ENCODE results near the gene FRMD3.

The FRMD3 gene

DNA sequence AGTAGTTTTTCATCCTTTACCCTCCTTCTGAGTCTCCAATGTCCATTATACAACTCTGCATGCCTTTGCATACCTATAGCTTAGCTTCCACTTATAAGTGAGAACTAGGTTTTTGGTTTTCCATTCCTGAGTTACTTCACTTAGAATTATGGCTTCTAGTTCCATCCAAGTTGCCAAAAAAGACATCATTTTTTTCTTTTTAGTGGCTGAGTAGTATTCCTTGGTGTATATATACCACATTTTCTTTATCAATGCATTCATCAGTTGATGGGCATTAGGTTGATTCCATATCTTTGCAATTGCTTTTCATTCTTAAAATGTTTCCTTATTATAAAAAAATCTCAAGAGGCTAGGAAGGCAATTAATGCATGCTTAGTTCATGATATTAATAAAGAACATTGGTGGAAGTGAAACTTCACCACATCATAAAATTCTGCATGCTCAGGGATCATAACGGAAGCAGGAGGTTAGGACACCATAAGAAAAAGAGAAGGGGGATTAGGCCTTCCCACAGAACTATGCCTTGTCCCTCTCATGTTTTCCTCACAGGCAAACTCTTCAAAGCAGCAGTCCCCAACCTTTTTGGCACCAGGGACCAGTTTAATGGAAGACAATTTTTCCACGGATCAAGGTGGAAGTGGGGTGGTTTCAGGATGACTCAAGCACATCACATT lies 105.2 kb downstream of the FRMD3 start:
- no peak for TF ChIP-seq CTCF (IDR thresholded peaks at IDR 0.05; ENCODE audit: low read depth, low read length)
- no peak overlapping the region for H3K4me3 ChIP-seq (ENCODE audit: low read depth, low read length)

GRCh38 chr9:83432104-83432627 lies 106.0 kb downstream of the FRMD3 start:
- TF ChIP-seq CTCF (IDR thresholded peaks at IDR 0.05; ENCODE audit: low read depth, low read length) = no peak
- no peak overlapping the region for H3K4me3 ChIP-seq (ENCODE audit: low read depth, low read length)

- H3K4me3 ChIP-seq (ENCODE audit: low read depth, low read length) = no peak overlapping the region
- no peak for TF ChIP-seq CTCF (IDR thresholded peaks at IDR 0.05; ENCODE audit: low read depth, low read length)
Measured at GRCh38 chr9:83431101-83432060, 106.8 kb downstream of the FRMD3 start.

- no peak overlapping the region for H3K4me3 ChIP-seq (ENCODE audit: low read depth, low read length)
- TF ChIP-seq CTCF (IDR thresholded peaks at IDR 0.05; ENCODE audit: low read depth, low read length) = no peak
Measured at GRCh38 chr9:83430681-83431080, 107.5 kb downstream of the FRMD3 start.

GRCh38 chr9:83429229-83429628 lies 109.0 kb downstream of the FRMD3 start:
- TF ChIP-seq CTCF (IDR thresholded peaks at IDR 0.05; ENCODE audit: low read depth, low read length) = no peak
- no peak overlapping the region for H3K4me3 ChIP-seq (ENCODE audit: low read depth, low read length)

DNA sequence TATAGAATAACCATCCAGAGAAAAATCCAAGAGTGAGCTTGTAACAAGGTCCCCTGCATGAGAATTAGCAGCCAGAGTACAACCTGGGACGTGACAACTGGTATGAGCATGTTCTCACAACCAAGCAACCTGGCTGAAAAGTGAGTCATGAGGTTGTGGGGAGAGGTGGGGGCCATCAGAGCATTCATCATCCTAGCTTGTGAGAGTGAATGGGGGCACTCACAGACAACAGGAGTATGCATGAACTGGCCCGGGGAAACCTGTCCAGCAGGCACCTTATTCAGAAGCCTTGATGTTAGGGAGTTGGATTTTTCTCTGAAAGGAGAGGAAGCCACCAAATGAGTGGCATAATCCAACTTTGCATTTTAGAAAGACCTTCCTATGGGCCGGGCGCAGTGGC lies 113.0 kb downstream of the FRMD3 start:
- TF ChIP-seq CTCF (IDR thresholded peaks at IDR 0.05; ENCODE audit: low read depth, low read length) = no peak
- H3K4me3 ChIP-seq (ENCODE audit: low read depth, low read length) = no peak overlapping the region

- H3K4me3 ChIP-seq (ENCODE audit: low read depth, low read length) = no peak overlapping the region
- TF ChIP-seq CTCF (IDR thresholded peaks at IDR 0.05; ENCODE audit: low read depth, low read length) = no peak
Measured at GRCh38 chr9:83424831-83425230, 113.4 kb downstream of the FRMD3 start.

Measured in WI38 (cell line).